GM13976 (cell line): ENCODE measurements around the gene SULT1A2.

ENCODE experiments used
- DNase-seq: peaks from one replicate; pipeline ENCODE4 v3.0.0; 2012; ENCODE audit warnings: low spot score
- CTCF ChIP-seq: IDR thresholded peaks from 2 replicates; pipeline ENCODE4 v1.5.1; 2012; ENCODE audit warnings: borderline replicate concordance, mild to moderate bottlenecking; ENCODE audit not compliant: insufficient read depth; ENCODE audit errors: extremely low read depth, missing control alignments, control extremely low read depth
- in situ Hi-C: fragments of 300-500 bp; cut with MboI; formaldehyde crosslinking; loops from one replicate; pipeline ENCODE4 v1.12.0; 2022; ENCODE audit warnings: low sequenced_read_pairs, mixed read lengths, inconsistent platforms; ENCODE audit not compliant: unreplicated experiment

The SULT1A2 gene

DNA sequence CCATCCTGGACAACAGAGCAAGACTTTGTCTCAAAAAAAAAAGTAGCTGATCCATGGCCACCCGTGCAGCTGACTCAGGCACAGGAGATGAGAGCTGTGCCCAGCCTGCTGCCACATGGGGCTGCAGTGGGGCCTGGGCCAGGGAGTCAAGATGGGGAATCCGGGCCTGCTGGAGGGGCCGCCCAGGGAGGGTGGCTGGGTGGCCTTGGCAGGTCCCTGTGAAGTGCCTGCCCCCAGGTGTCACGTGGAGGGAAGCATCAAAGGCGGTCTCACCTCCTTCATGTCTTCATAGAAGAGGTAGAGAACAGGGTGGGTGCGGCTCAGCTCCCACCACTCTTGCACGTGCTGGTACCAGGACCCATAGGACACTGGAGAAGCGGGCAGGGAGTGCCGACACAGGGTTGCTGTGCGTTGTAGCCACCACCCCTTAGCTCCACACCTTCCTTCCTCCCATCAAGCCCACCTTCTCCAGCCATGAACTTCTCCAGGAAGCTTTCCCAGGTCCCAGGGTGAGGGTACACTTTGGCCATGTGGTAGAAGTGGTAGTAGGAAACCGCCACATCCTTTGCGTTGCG is 3.8 kb downstream of the SULT1A2 start:
- in situ Hi-C loops: no loop called here
- no peak for TF ChIP-seq CTCF
- DNase-seq: no peak

DNA sequence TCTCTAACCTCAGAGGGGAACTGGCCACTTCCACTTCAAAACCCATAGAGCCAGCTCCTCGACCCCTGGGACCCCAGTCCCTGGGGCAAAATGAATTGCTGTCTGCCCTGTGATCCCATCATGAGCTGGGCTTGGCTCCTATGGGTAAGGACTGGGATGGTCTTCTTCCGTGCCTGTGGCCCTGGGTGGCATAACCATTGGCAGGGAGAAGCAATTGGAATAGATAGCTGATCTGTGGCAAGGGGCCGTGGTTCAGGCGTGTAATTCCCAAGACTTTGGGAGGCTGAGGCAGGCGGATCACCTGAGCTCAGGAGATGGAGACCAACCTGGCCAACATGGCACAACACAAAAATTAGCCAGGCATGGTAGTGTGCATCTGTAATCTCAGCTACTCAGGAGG is 4.3 kb downstream of the SULT1A2 start:
- DNase-seq: no peak
- TF ChIP-seq CTCF: no peak
- in situ Hi-C loops: no loop called here

DNA sequence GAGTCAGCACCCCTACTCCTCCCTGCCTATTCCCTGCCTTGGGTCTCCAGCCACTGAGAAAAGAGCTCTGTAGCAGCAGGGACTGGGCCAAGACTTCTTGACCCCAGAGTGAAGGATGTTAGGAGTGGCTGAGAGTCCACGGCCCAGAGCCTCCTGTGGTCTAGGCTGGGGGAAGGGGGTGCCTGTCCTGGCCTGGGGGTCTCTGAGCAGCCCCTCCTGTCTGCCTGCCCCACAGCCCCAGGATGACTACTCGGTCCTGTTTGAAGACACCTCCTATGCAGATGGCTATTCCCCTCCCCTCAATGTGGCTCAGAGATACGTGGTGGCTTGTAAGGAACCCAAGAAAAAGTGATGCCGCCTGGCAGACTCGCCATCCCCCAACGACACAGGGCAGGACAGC is 5.5 kb downstream of the SULT1A2 start:
- in situ Hi-C loops: no loop called here
- TF ChIP-seq CTCF: no peak
- no peak for DNase-seq

DNA sequence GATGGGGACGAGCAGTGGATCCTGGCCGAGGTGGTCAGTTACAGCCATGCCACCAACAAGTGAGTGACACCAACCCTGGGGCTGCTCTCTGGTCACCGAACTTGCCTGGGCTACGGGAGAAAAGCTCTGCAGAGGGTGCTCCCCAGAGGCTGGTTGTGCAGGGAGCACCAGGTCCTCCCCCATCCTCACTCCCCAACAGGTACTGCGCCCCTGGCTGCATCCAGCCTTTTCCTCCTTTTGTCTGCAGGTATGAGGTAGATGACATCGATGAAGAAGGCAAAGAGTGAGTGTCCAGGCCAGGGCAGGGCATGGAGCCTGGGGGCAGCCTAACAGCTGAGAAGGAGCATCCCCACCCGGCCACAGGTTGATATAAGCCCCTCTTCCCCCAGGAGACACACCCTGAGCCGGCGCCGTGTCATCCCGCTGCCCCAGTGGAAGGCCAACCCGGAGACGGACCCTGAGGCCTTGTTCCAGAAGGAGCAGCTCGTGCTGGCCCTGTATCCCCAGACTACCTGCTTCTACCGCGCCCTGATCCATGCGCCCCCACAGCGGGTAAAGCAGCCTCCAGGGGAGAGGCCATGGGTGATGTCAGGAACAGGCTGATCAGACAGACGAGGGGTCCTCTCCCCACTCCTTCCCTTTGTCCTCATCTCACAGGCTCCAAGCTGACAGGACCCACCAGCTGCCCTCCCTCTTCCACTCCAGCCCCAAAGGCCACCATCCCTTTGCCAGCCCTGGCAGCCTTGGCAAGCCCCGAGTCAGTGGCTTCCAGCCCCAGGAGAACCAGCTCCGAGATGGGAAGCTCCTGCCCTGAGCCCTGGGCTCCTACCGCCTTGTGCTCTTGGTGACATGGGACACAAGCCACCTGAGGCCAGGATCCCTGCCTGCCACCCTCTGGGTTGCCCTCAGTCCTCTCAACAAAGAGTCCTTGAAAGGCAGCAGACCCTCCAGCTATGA is 6.2 kb downstream of the SULT1A2 start:
- in situ Hi-C loops: no loop called here
- no peak for DNase-seq
- no peak for TF ChIP-seq CTCF

DNA sequence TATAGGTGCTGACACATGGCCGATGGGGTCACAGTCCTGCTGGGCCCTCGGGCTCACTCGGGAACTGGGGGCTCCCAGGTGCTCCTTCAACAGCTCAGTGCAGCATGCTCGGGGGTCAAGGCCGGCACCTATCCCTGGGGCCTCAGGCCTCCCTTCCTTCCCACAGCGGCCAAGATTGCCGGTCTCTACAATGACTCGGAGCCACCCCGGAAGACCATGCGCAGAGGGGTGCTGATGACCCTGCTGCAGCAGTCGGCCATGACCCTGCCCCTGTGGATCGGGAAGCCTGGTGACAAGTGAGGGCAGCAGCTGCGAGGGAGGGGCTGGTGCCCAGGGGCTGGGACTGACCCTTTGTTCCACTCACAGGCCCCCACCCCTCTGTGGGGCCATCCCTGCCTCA is 6.9 kb downstream of the SULT1A2 start:
- in situ Hi-C loops: no loop called here
- no peak for TF ChIP-seq CTCF
- DNase-seq: no peak

DNA sequence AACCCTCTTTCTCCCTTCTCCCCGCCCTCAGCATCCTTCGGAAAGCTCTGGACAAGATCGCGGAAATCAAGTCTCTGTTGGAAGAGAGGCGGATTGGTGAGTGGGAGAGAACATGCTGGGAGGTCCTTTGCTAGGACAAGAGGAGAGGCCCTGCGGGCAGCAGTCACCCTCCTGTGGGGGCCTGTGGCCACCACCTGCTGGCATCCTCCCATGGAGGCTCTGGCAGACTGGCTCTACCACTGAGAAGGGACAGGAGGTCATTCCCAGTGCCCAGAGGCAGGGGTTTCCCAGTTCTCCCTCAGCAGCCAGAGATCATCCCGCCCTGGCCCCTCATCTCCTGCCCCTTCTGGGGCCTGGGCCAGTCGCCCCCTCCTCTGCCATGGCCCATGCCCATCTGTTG is 7.8 kb downstream of the SULT1A2 start:
- DNase-seq: no peak
- no peak for TF ChIP-seq CTCF
- in situ Hi-C loops: no loop called here
